Subcutaneous preadipocyte (primary cell): Measurements from ENCODE around the gene OR14K1. TPM values are rescaled to one million over a fixed set of nuclear protein-coding genes. Genes with fewer than 3 reads are reported as not detected.

ENCODE experiments used
- total RNA-seq: library from RNA; depleted of rRNA; stranded (reverse); fragments of >200 nt; gene quantifications from 2 replicates; pipeline ENCODE4 v1.2.3, GENCODE V29; 2012

Gene OR14K1
- total RNA-seq = not detected in 2 replicates

GRCh38 chr1:247738315-247738714, at the start of gene OR14K1:
Gene OR14K1 (plus strand): TSS chr1:247738615. CDS start chr1:247738615, 0 bp downstream.

GRCh38 chr1:247716546-247716945, 21.9 kb upstream of the OR14K1 start, which contains the start of gene OR6F1:
Gene OR6F1 (minus strand): TSS chr1:247716646. CDS start chr1:247712755, 3,891 bp downstream.

GRCh38 chr1:247748041-247748440, 9.6 kb downstream of the OR14K1 start, which contains the start of gene OR14A2:
Gene OR14A2 (minus strand): TSS chr1:247748141.

GRCh38 chr1:247760456-247760855, 22.0 kb downstream of the OR14K1 start, which contains the start of gene OR1C1:
Gene OR1C1 (minus strand): TSS chr1:247760556. CDS start chr1:247758406, 2,150 bp downstream.

Other genes with a start within 250 kb of the OR14K1 start
- not detected in 2 replicates for gene OR2C3, start 202.2 kb upstream of the OR14K1 start, total RNA-seq
- not detected in 2 replicates for gene GCSAML, start 189.5 kb upstream of the OR14K1 start, total RNA-seq
- not detected in 2 replicates for gene OR2G2, start 150.3 kb upstream of the OR14K1 start, total RNA-seq
- gene OR2G3, start 133.0 kb upstream of the OR14K1 start, total RNA-seq = not detected in 2 replicates
- not detected in 2 replicates for gene OR13G1, start 58.9 kb upstream of the OR14K1 start, total RNA-seq
- gene OR6F1, start 22.0 kb upstream of the OR14K1 start, total RNA-seq = not detected in 2 replicates
- not detected in 2 replicates for gene OR14A2, start 9.5 kb downstream of the OR14K1 start, total RNA-seq
- not detected in 2 replicates for gene OR1C1, start 21.9 kb downstream of the OR14K1 start, total RNA-seq
- gene OR14A16, start 85.5 kb downstream of the OR14K1 start, total RNA-seq = not detected in 2 replicates
- not detected in 2 replicates for gene OR11L1, start 103.3 kb downstream of the OR14K1 start, total RNA-seq
- 0.98 and 4.0 TPM in 2 replicates for gene TRIM58, start 118.6 kb downstream of the OR14K1 start, total RNA-seq
- 0.20 and 3.7 TPM in 2 replicates for gene OR2W3, start 157.0 kb downstream of the OR14K1 start, total RNA-seq
- not detected in 2 replicates for gene OR2T8, start 181.6 kb downstream of the OR14K1 start, total RNA-seq
- not detected in 2 replicates for gene OR2AJ1, start 186.3 kb downstream of the OR14K1 start, total RNA-seq
- gene OR2L8, start 210.2 kb downstream of the OR14K1 start, total RNA-seq = not detected in 2 replicates
- not detected in 2 replicates for gene OR2AK2, start 226.6 kb downstream of the OR14K1 start, total RNA-seq